ENCODE results near the gene CAPRIN2. TPM values are rescaled to one million over a fixed set of nuclear protein-coding genes. Genes with fewer than 3 reads are reported as not detected.

CAPRIN2 gene
- total RNA-seq, 1 donor from 2014 or later: 28.9 TPM

DNA sequence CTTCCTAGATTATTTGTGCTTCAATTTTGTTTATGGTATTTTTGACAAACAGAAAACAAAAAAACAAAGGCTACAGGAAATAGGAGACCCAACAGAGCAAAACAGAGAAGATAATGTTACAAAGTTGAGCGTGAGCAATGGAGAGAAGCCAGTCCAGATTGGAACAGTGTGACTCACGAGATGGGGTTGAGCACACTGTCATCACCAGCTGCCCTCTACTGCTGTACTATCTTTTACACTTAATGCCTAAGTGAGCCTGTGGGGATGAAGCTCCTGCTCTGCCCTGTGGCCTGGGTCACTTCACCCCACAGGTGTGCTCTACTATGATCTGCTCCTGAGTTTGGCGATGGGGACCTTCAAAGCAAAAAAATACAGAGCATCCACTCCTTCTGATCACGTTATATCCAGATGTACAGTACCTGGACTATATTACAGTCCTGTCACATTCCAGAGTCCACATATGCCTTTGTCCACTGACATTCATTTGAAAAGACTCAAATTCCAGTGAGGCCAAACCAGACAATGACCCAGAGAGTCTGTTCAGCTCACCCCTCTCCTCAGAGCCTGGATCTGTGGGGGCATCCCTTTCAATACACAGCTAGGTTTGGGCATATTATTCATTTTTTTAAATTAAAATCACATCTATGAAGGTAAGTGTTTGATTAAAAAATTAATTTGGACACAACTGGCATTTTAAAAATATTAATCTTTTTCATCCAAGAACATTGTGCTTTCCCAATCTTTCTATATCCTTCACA, 63.5 kb downstream of the CAPRIN2 start:
- Mint-ChIP-seq H3K27me3 (ENCODE audit: low read depth) (no peaks in the 10 kb centered on the region), H3K4me1 (peaks cover 36% of the 10 kb centered on the region), H3K4me3 (peak overlapping the region; percentile 23), H3K9me3 (no peaks in the 10 kb centered on the region), H3K36me3 (ENCODE audit: low read depth) (no peaks in the 10 kb centered on the region), H3K27ac (ENCODE audit: unreplicated experiment) (no peak overlapping the region)
- DNase-seq (ENCODE audit: low read depth, low spot score): no peak
- TF ChIP-seq, protein P1, sequence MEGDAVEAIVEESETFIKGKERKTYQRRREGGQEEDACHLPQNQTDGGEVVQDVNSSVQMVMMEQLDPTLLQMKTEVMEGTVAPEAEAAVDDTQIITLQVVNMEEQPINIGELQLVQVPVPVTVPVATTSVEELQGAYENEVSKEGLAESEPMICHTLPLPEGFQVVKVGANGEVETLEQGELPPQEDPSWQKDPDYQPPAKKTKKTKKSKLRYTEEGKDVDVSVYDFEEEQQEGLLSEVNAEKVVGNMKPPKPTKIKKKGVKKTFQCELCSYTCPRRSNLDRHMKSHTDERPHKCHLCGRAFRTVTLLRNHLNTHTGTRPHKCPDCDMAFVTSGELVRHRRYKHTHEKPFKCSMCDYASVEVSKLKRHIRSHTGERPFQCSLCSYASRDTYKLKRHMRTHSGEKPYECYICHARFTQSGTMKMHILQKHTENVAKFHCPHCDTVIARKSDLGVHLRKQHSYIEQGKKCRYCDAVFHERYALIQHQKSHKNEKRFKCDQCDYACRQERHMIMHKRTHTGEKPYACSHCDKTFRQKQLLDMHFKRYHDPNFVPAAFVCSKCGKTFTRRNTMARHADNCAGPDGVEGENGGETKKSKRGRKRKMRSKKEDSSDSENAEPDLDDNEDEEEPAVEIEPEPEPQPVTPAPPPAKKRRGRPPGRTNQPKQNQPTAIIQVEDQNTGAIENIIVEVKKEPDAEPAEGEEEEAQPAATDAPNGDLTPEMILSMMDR (conservative IDR thresholded peaks at IDR 0.05): no peak

DNA sequence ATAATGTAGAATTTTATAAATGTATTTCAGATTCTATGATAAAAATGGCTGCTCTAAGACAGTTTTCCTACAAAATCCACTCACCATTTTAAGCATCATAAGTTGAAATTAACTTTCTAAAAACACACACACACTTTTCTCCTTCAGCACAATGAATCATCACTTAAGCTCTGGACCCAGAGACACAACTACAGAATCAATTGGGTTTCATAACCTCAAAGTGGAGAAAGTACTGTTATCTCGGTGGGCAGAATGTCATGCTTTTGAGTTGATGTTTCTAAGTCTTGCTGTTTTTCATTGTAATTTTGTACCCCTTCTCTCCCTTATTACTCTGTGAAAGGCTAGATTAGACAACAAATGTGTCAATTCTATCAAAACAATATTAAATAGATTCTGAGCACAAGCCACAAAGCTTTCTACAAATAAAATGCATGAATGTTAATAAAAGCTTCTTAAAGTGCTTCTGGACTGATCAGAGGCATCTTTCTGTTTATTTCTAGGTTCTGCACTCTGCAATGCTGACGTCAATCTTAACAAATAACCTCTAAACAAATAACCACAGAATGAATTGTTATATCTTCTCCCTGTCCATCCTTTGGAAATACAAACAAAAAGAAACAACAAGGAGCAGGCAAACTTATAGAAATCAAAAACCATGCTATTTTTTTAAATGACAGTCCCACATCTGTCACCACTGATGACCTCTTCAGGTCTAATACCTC, 67.3 kb downstream of the CAPRIN2 start:
- Mint-ChIP-seq H3K27me3 (ENCODE audit: low read depth) (no peaks in the 10 kb centered on the region), H3K27ac (ENCODE audit: unreplicated experiment) (no peak overlapping the region), H3K9me3 (no peaks in the 10 kb centered on the region), H3K4me3 (no peak overlapping the region), H3K4me1 (peaks cover 6% of the 10 kb centered on the region), H3K36me3 (ENCODE audit: low read depth) (peaks cover 5% of the 10 kb centered on the region)
- DNase-seq (ENCODE audit: low read depth, low spot score): no peak
- TF ChIP-seq, protein P1 (conservative IDR thresholded peaks at IDR 0.05): no peak

DNA sequence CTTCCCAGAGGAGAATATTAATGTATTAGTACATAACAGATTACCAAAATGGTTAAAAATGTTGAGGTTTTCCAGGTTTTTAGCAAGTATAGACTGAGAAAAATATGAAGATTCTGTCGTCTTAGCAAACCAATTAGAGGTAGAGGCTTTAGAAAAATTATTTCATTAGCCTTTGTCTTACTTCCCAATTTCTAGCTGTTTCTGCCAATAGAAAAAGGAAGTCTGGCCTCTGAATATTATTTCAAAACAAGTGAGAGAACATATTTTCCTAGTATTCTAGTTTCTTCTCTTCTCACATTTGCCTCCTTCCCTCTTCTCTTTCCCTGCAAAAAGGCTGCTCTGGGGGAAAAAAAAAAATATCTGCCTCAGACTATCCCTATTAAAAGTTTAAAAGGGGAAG, 75.5 kb downstream of the CAPRIN2 start:
- TF ChIP-seq, protein P1 (conservative IDR thresholded peaks at IDR 0.05): no peak
- H3K36me3 Mint-ChIP-seq (ENCODE audit: low read depth): peaks cover 17% of the 10 kb centered on the region
- H3K27me3 Mint-ChIP-seq (ENCODE audit: low read depth): no peaks in the 10 kb centered on the region
- no peak overlapping the region for H3K27ac Mint-ChIP-seq (ENCODE audit: unreplicated experiment)
- H3K9me3 Mint-ChIP-seq: no peaks in the 10 kb centered on the region
- no peaks in the 10 kb centered on the region for H3K4me1 Mint-ChIP-seq
- no peak overlapping the region for H3K4me3 Mint-ChIP-seq
- DNase-seq (ENCODE audit: low read depth, low spot score): no peak

DNA sequence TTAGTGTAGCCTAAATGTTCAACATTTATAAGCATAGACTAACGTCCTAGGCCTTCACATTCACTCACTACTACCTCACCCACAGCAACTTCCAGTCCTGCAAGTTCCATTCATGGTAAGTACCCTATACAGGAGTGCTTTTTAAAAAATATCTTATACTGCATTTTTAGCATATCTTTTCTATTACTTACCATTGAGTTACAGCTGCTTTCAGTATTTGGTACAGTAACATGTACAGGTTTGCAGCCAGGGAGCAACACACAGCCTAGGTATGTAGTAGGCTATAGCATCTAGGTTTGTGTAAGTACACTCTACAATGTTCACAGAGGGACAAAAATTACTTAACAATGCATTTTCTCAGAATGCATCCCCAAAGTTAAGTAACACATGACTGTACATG, 76.5 kb downstream of the CAPRIN2 start:
- Mint-ChIP-seq H3K27ac (ENCODE audit: unreplicated experiment) (no peak overlapping the region), H3K36me3 (ENCODE audit: low read depth) (peaks cover 15% of the 10 kb centered on the region), H3K27me3 (ENCODE audit: low read depth) (no peaks in the 10 kb centered on the region), H3K4me1 (no peaks in the 10 kb centered on the region), H3K4me3 (no peak overlapping the region), H3K9me3 (no peaks in the 10 kb centered on the region)
- TF ChIP-seq, protein P1 (conservative IDR thresholded peaks at IDR 0.05): no peak
- no peak for DNase-seq (ENCODE audit: low read depth, low spot score)

DNA sequence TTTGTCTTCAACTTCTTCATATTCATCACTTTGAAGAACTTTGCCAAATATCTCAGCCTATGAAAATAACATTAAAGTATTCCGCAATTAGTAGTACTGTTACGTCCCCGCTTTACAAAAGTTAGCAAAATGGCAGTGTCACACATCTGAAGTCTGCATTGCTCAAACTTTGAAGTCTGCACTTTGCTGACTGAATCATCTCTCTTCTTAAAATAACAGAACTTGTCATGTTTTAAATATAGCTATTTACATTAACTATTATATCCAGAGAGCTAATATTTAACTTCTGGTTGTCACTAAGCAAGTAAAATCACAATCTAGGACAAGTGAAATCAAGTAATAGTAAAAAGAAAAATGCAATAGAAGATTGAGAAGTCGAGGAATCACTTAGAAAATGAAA, 93.5 kb downstream of the CAPRIN2 start:
- H3K27ac Mint-ChIP-seq (ENCODE audit: unreplicated experiment): peak overlapping the region; percentile 52
- no peak overlapping the region for H3K4me3 Mint-ChIP-seq
- TF ChIP-seq, protein P1 (conservative IDR thresholded peaks at IDR 0.05): no peak
- DNase-seq (ENCODE audit: low read depth, low spot score): no peak
- H3K27me3 Mint-ChIP-seq (ENCODE audit: low read depth): no peaks in the 10 kb centered on the region
- no peaks in the 10 kb centered on the region for H3K9me3 Mint-ChIP-seq
- H3K4me1 Mint-ChIP-seq: no peaks in the 10 kb centered on the region
- H3K36me3 Mint-ChIP-seq (ENCODE audit: low read depth): peaks cover 18% of the 10 kb centered on the region

Other genes with a start within 250 kb of the CAPRIN2 start
- 43.5 and 51.5 TPM in 2 replicates for gene IPO8, start 59.1 kb downstream of the CAPRIN2 start, total RNA-seq
- gene TSPAN11, start 171.8 kb upstream of the CAPRIN2 start, total RNA-seq: 18.3 and 21.4 TPM in 2 replicates